Brain microvascular endothelial cell (primary cell): ENCODE measurements around the gene IGF2BP3.

Source experiments
- DNase-seq: peaks from one replicate; pipeline ENCODE4 v3.0.0-alpha.2; 2020
- H3K27ac ChIP-seq: fragments of 250-450 bp; sonication (Bioruptor Pico); 2 replicates; pipeline ENCODE4 v1.5.1; 2020; ENCODE audit warnings: mild to moderate bottlenecking, moderate library complexity
- H3K27me3 ChIP-seq: fragments of 250-450 bp; sonication (Bioruptor Pico); replicated peaks from 2 replicates; pipeline ENCODE4 v1.5.1; 2020; ENCODE audit warnings: mild to moderate bottlenecking
- H3K36me3 ChIP-seq: fragments of 250-450 bp; sonication (Bioruptor Pico); replicated peaks from 2 replicates; pipeline ENCODE4 v1.5.1; 2020; ENCODE audit warnings: mild to moderate bottlenecking
- H3K4me3 ChIP-seq: 2 replicates; pipeline ENCODE4 v1.5.1; 2011; ENCODE audit warnings: low read depth, mild to moderate bottlenecking, control low read depth, low read length, moderate library complexity
- in situ Hi-C: cut with HindIII; loops from 2 replicates; pipeline ENCODE4 v1.10.0; 2017; ENCODE audit warnings: low sequenced_read_pairs, low pct_ligation_motif_present
- TF ChIP-seq, protein P1 (sequence below): IDR thresholded peaks from 2 replicates; pipeline ENCODE4 v1.5.1; 2011; ENCODE audit warnings: low read depth, mild to moderate bottlenecking, moderate library complexity, low read length, control low read depth, inconsistent platforms; ENCODE audit errors: missing control alignments

IGF2BP3 gene

DNA sequence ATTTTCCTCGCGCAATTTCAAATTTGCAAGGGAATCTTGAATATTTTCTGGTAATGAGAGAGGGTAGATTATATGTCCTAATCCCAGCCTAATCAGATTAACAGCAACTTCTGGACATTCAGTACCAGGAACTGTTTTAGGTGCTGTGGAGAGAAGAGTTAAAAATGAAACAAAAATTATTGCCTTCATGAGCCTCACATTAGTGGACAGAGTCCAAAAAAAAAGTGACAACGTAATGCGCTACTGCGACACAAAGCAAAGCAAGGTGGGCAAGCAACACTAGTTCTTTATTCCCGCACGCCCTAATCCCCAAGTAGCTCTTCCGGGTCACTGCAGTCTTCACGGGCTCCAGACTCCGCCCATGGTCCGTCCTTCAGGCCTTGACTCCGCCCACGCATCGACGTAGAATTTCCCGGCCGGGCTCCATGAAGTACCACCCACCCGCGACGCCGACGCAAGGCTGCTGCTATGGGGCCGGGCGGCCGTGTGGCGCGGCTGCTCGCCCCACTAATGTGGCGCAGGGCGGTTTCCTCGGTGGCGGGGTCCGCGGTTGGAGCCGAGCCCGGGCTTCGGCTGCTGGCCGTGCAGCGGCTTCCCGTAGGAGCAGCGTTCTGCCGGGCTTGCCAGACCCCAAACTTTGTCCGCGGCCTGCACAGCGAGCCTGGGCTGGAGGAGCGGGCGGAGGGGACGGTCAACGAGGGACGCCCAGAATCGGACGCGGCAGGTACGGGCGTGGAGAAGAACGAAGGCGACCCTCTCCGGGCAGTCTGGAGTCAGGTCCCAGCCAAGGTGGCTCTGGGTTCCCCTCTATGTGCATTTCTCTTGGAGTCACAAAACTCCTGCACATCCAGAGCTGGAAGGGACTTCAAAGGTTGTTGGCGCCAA is 171.2 kb downstream of the IGF2BP3 start, which contains the start of gene MALSU1:
Gene MALSU1 (plus strand): TSS at position 455 of the 885 bp plus-strand sequence. CDS start 14 bp downstream, at position 469.
- DNase-seq: peak; percentile 96
- H3K36me3 ChIP-seq: peaks cover 8% of the 10 kb centered on the region

DNA sequence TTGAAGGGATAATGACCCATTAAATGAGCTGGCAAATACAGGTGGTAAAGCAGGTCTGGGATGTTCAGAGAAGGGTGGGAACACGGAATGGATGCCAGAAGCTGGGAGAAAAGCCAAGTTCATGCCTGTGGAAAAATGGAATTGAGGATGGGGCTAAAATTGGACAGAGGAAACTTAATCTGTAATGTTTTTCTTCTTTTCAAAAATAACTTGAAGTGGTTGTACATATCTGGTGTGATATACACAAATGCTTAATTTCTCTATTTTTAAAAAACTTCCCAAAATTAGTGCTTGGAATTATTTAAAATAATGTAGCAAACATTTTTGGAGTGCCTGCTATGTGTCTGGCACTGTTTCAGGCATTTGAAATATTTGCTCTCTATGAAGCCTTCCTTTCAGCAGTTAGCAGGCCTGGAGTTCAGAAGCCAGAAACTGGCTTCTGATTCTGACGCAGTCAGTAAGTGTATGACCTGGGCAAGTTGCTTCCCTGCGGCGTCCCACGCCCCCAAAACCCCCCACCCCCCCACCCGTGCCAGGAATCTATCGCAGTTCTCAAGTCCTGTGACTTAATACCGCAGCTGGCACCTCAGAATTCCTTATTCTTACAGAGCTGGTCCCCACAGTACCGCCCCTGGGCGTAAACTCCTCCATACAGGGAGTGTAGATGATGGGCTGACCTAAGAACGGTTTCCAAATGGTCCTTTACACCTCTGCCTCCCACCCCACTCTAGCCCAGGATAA is 172.0 kb downstream of the IGF2BP3 start:
- Histone ChIP-seq H3K4me3 (peak overlapping the region; percentile 94), H3K27me3 (no peaks in the 10 kb centered on the region), H3K36me3 (peaks cover 8% of the 10 kb centered on the region), H3K27ac (peak overlapping the region; percentile 84)
- in situ Hi-C loops: no loop called here
- DNase-seq: peak; percentile 66
- TF ChIP-seq, protein P1, sequence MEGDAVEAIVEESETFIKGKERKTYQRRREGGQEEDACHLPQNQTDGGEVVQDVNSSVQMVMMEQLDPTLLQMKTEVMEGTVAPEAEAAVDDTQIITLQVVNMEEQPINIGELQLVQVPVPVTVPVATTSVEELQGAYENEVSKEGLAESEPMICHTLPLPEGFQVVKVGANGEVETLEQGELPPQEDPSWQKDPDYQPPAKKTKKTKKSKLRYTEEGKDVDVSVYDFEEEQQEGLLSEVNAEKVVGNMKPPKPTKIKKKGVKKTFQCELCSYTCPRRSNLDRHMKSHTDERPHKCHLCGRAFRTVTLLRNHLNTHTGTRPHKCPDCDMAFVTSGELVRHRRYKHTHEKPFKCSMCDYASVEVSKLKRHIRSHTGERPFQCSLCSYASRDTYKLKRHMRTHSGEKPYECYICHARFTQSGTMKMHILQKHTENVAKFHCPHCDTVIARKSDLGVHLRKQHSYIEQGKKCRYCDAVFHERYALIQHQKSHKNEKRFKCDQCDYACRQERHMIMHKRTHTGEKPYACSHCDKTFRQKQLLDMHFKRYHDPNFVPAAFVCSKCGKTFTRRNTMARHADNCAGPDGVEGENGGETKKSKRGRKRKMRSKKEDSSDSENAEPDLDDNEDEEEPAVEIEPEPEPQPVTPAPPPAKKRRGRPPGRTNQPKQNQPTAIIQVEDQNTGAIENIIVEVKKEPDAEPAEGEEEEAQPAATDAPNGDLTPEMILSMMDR: no peak

More for the DNA sequence above, 171.2 kb downstream of the IGF2BP3 start, which contains the start of gene MALSU1:
- TF ChIP-seq, protein P1: no peak
- in situ Hi-C loops: no loop called here
- peak within 1 kb of the TSS; percentile 84 for H3K27ac ChIP-seq
- H3K27me3 ChIP-seq: no peaks in the 10 kb centered on the region
- peak within 1 kb of the TSS; percentile 94 for H3K4me3 ChIP-seq

DNA sequence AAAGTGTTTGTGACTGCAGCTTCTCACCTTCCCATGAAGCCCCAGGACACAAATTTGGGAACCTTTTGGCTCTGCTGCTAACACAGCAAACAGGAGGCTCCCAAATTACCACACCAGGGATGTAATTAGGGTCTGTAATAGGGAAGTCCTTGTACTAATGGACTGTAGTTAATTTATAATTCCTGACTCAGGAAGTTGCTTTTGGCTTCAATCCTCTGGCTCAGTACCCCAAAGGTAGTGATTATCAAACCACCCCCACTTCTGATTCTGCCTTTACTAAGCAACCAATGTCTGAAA is 174.9 kb downstream of the IGF2BP3 start:
- TF ChIP-seq, protein P1: no peak
- H3K4me3 ChIP-seq: no peak overlapping the region
- H3K27ac ChIP-seq: no peak overlapping the region
- no peaks in the 10 kb centered on the region for H3K27me3 ChIP-seq
- DNase-seq: no peak
- in situ Hi-C loops: no loop called here
- no peaks in the 10 kb centered on the region for H3K36me3 ChIP-seq

DNA sequence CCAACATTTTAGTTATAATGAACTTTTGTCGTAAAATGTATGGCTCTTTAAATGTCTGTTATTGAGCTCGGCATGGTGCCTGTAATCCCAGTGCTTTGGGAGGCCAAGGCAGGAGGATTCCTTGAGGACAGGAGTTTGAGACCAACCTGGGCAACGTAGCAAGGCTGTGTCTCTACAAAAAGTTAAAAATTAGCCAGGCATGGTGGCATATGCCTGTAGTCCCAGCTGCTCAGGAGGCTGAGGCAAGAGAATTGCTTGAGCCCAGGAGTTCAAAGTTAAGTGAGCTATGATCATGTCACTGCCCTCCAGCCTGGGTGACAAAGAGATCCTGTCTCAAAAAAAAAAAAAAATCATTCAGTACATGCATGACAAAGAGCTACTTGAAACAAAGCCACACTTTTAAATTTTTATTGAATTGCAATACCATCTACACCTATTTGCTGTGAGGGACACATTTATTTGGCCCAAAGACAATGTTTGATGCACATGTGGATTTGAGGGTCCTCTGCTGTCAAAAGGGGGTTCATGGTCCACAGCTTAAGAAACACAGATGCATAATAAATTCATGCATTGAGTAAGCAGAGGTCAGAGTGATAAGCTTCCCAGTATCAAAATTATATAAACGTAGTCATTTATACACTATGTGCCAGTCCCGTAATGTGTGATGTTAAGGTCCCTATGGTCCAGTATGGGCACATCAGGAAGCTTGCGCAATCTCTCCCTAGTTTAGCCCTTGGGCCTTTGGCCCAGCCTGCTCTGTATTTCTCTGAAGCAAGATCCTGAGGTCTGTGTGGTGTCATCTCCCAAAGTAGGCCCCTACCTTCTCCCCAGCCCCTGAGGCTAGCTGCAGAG is 175.5 kb downstream of the IGF2BP3 start:
- H3K27me3 ChIP-seq: no peaks in the 10 kb centered on the region
- no peak overlapping the region for H3K4me3 ChIP-seq
- no peak overlapping the region for H3K27ac ChIP-seq
- DNase-seq: no peak
- TF ChIP-seq, protein P1: no peak
- H3K36me3 ChIP-seq: no peaks in the 10 kb centered on the region
- in situ Hi-C loops: no loop called here

DNA sequence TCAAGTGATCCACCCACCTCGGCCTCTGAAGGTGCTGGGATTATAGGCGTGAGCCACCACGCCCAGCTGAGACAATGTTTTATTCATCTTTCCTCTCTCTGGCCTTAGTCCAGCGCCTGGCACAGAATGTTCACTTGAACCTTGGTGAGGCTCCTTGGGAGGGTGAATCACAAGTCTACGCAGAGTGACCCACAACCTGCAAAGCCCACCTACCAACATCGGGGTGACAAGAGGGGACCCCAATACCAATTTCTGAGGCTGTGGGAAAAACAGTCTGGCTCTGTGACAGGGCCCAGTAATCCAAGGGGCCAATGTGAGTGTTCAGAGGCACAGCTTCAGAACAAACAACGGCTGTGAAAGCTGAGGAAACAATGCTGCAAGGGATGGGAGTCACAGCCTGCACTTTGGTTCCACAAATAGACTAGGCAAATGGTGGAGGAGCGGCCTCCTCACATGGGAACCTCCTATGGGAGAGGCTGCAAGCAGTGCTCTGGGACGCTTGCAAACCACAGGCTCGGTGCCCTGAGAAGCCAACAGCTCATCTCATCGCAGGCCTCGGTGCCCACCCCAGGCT is 176.7 kb downstream of the IGF2BP3 start:
- TF ChIP-seq, protein P1: no peak

More for the DNA sequence above, 176.7 kb downstream of the IGF2BP3 start:
- Histone ChIP-seq H3K4me3 (no peak overlapping the region), H3K27me3 (no peaks in the 10 kb centered on the region), H3K27ac (no peak overlapping the region), H3K36me3 (no peaks in the 10 kb centered on the region)
- in situ Hi-C loops: no loop called here
- DNase-seq: no peak
